Measurements from ENCODE around the gene CDH13.

CDH13 gene

GRCh38 chr16:83515395-83515794 is 888.6 kb downstream of the CDH13 start:
- no peaks in the 10 kb centered on the region for H3K4me1 ChIP-seq (ENCODE audit: low read length)
- no peaks in the 10 kb centered on the region for H3K36me3 ChIP-seq (replicated peaks; ENCODE audit: low read depth, low read length)
- no peaks in the 10 kb centered on the region for H3K27me3 ChIP-seq (ENCODE audit: low read depth, low read length)
- H3K9me3 ChIP-seq (ENCODE audit: insufficient read depth, low read length), result no peaks in the 10 kb centered on the region
- no peaks in the 10 kb centered on the region for H3K79me2 ChIP-seq (ENCODE audit: low read length)
- H3K4me3 ChIP-seq (ENCODE audit: low read length), result no peak overlapping the region
- H3K9ac ChIP-seq (ENCODE audit: low read length), result no peak overlapping the region
- no peaks in the 10 kb centered on the region for H4K20me1 ChIP-seq (ENCODE audit: insufficient read depth, low read length)
- TF ChIP-seq EZH2phosphoT487 (IDR thresholded peaks at IDR 0.05; ENCODE audit: low read depth) (no peak), CTCF (IDR thresholded peaks at IDR 0.05; ENCODE audit: low read depth, low read length) (no peak)
- no peak overlapping the region for H3K27ac ChIP-seq (ENCODE audit: low read length)
- no peak overlapping the region for H3K4me2 ChIP-seq (ENCODE audit: low read length)
- no peak overlapping the region for H2AFZ ChIP-seq (ENCODE audit: low read depth, low read length)

GRCh38 chr16:83516931-83517330 is 890.2 kb downstream of the CDH13 start:
- H3K27me3 ChIP-seq (ENCODE audit: low read depth, low read length), result no peaks in the 10 kb centered on the region
- H3K9ac ChIP-seq (ENCODE audit: low read length), result no peak overlapping the region
- H3K4me2 ChIP-seq (ENCODE audit: low read length), result no peak overlapping the region
- H3K9me3 ChIP-seq (ENCODE audit: insufficient read depth, low read length), result no peaks in the 10 kb centered on the region
- TF ChIP-seq CTCF (IDR thresholded peaks at IDR 0.05; ENCODE audit: low read depth, low read length), result no peak
- no peak for TF ChIP-seq EZH2phosphoT487 (IDR thresholded peaks at IDR 0.05; ENCODE audit: low read depth)
- H3K79me2 ChIP-seq (ENCODE audit: low read length), result no peaks in the 10 kb centered on the region
- no peak overlapping the region for H3K27ac ChIP-seq (ENCODE audit: low read length)
- no peaks in the 10 kb centered on the region for H4K20me1 ChIP-seq (ENCODE audit: insufficient read depth, low read length)
- H2AFZ ChIP-seq (ENCODE audit: low read depth, low read length), result no peak overlapping the region
- H3K4me1 ChIP-seq (ENCODE audit: low read length), result no peaks in the 10 kb centered on the region
- H3K4me3 ChIP-seq (ENCODE audit: low read length), result no peak overlapping the region
- no peaks in the 10 kb centered on the region for H3K36me3 ChIP-seq (replicated peaks; ENCODE audit: low read depth, low read length)

GRCh38 chr16:83517398-83517797 is 890.6 kb downstream of the CDH13 start:
- no peak overlapping the region for H3K4me3 ChIP-seq (ENCODE audit: low read length)
- H4K20me1 ChIP-seq (ENCODE audit: insufficient read depth, low read length), result no peaks in the 10 kb centered on the region
- no peaks in the 10 kb centered on the region for H3K9me3 ChIP-seq (ENCODE audit: insufficient read depth, low read length)
- no peaks in the 10 kb centered on the region for H3K36me3 ChIP-seq (replicated peaks; ENCODE audit: low read depth, low read length)
- no peak overlapping the region for H3K27ac ChIP-seq (ENCODE audit: low read length)
- H3K27me3 ChIP-seq (ENCODE audit: low read depth, low read length), result no peaks in the 10 kb centered on the region
- H3K79me2 ChIP-seq (ENCODE audit: low read length), result no peaks in the 10 kb centered on the region
- H3K9ac ChIP-seq (ENCODE audit: low read length), result no peak overlapping the region
- no peak overlapping the region for H3K4me2 ChIP-seq (ENCODE audit: low read length)
- no peak overlapping the region for H2AFZ ChIP-seq (ENCODE audit: low read depth, low read length)
- TF ChIP-seq EZH2phosphoT487 (IDR thresholded peaks at IDR 0.05; ENCODE audit: low read depth) (no peak), CTCF (IDR thresholded peaks at IDR 0.05; ENCODE audit: low read depth, low read length) (no peak)
- no peaks in the 10 kb centered on the region for H3K4me1 ChIP-seq (ENCODE audit: low read length)

- no peaks in the 10 kb centered on the region for H3K27me3 ChIP-seq (ENCODE audit: low read depth, low read length)
- no peak overlapping the region for H3K27ac ChIP-seq (ENCODE audit: low read length)
- H3K79me2 ChIP-seq (ENCODE audit: low read length), result no peaks in the 10 kb centered on the region
- H3K36me3 ChIP-seq (replicated peaks; ENCODE audit: low read depth, low read length), result no peaks in the 10 kb centered on the region
- no peak overlapping the region for H3K4me3 ChIP-seq (ENCODE audit: low read length)
- H3K9me3 ChIP-seq (ENCODE audit: insufficient read depth, low read length), result no peaks in the 10 kb centered on the region
- H3K4me2 ChIP-seq (ENCODE audit: low read length), result no peak overlapping the region
- no peaks in the 10 kb centered on the region for H4K20me1 ChIP-seq (ENCODE audit: insufficient read depth, low read length)
- H2AFZ ChIP-seq (ENCODE audit: low read depth, low read length), result no peak overlapping the region
- TF ChIP-seq EZH2phosphoT487 (IDR thresholded peaks at IDR 0.05; ENCODE audit: low read depth) (no peak), CTCF (IDR thresholded peaks at IDR 0.05; ENCODE audit: low read depth, low read length) (no peak)
- no peaks in the 10 kb centered on the region for H3K4me1 ChIP-seq (ENCODE audit: low read length)
- H3K9ac ChIP-seq (ENCODE audit: low read length), result no peak overlapping the region
Observed at GRCh38 chr16:83520596-83520995, 893.8 kb downstream of the CDH13 start.

Measured in OCI-LY3 (cell line).